PC-3 (cell line): ENCODE measurements around the gene NIPAL3. TPM values are rescaled to one million over a fixed set of nuclear protein-coding genes. Genes with fewer than 3 reads are reported as not detected.

ENCODE experiments used
- ATAC-seq: fragments of 200-7000 bp; cut with Tn5 transposase; 2 replicates; pipeline ENCODE4 v1.9.1; 2020; ENCODE audit warnings: mild to moderate bottlenecking, moderate library complexity
- BruUV-seq: library from RNA; stranded (reverse); fragments of 400-500 nt; replicated peaks from 2 replicates; lab custom pipeline; 2021; lab: Mats Ljungman, UMichigan
- CTCF ChIA-PET: fragments of 300-600 bp; sonication (Branson Sonifier 250); formaldehyde crosslinking; loops from one replicate; lab custom pipeline; 2022; ENCODE audit warnings: antibody characterized with exemption; lab: Charles Lee
- POLR2A ChIA-PET: fragments of 300-600 bp; sonication (Branson Sonifier 250); formaldehyde crosslinking; loops from one replicate; lab custom pipeline; 2022; ENCODE audit warnings: antibody characterized with exemption; ENCODE audit not compliant: unreplicated experiment; lab: Charles Lee
- DNase-seq: peaks from one replicate; pipeline ENCODE4 v3.0.0-alpha.2; 2015
- H2AFZ ChIP-seq: fragments of 300-600 bp; sonication (generic); 2 replicates; pipeline ENCODE4 v1.6.0; 2016; ENCODE audit warnings: antibody characterized with exemption, low read length
- H3F3A ChIP-seq: fragments of 300-600 bp; sonication (generic); one replicate; pipeline ENCODE4 v1.6.0; 2017; ENCODE audit warnings: antibody characterized with exemption, low read length, control low read depth, mild to moderate bottlenecking; ENCODE audit not compliant: unreplicated experiment
- H3K27ac ChIP-seq: fragments of 300-600 bp; sonication (generic); 2 replicates; pipeline ENCODE4 v1.5.1; 2016; ENCODE audit warnings: mild to moderate bottlenecking, low read length
- H3K27me3 ChIP-seq: fragments of 300-600 bp; sonication (generic); 2 replicates; pipeline ENCODE4 v1.6.1; 2016; ENCODE audit warnings: low read length, mixed read lengths
- H3K36me3 ChIP-seq: fragments of 300-600 bp; sonication (generic); 2 replicates; pipeline ENCODE4 v1.6.1; 2016; ENCODE audit warnings: low read depth, mixed run types, low read length, mixed read lengths
- H3K4me1 ChIP-seq: fragments of 300-600 bp; sonication (generic); 2 replicates; pipeline ENCODE4 v1.5.1; 2016; ENCODE audit warnings: low read length; ENCODE audit not compliant: insufficient read depth
- H3K4me2 ChIP-seq: fragments of 300-600 bp; sonication (generic); 2 replicates; pipeline ENCODE4 v1.6.0; 2016; ENCODE audit warnings: low read length
- H3K4me3 ChIP-seq: fragments of 300-600 bp; sonication (generic); 2 replicates; pipeline ENCODE4 v1.5.1; 2016; ENCODE audit warnings: mild to moderate bottlenecking, low read length, mixed read lengths
- H3K79me2 ChIP-seq: fragments of 300-600 bp; sonication (generic); 2 replicates; pipeline ENCODE4 v1.6.1; 2017; ENCODE audit warnings: low read length, mixed read lengths
- H3K9ac ChIP-seq: fragments of 300-600 bp; sonication (generic); 2 replicates; pipeline ENCODE4 v1.6.0; 2016; ENCODE audit warnings: mild to moderate bottlenecking, low read length
- H3K9me2 ChIP-seq: fragments of 300-600 bp; sonication (generic); replicated peaks from 2 replicates; pipeline ENCODE4 v1.6.1; 2016; ENCODE audit warnings: mixed run types, low read length, mixed read lengths
- H3K9me3 ChIP-seq: fragments of 300-600 bp; sonication (generic); 2 replicates; pipeline ENCODE4 v1.6.1; 2016; ENCODE audit warnings: low read length, mixed read lengths
- H4K20me1 ChIP-seq: fragments of 300-600 bp; sonication (generic); 2 replicates; pipeline ENCODE4 v1.6.1; 2016; ENCODE audit warnings: low read length, mixed read lengths
- EZH2 ChIP-seq: fragments of 300-600 bp; sonication (generic); IDR thresholded peaks from one replicate; pipeline ENCODE4 v1.6.1; 2017; ENCODE audit warnings: antibody characterized with exemption, mild to moderate bottlenecking, low read length; ENCODE audit not compliant: unreplicated experiment
- EZH2phosphoT487 ChIP-seq: fragments of 300-600 bp; sonication (generic); IDR thresholded peaks from 2 replicates; pipeline ENCODE4 v1.6.1; 2018; ENCODE audit warnings: mild to moderate bottlenecking, antibody characterized with exemption, low read length, borderline replicate concordance
- intact Hi-C: fragments of 100-400 bp; cut with micrococcal nuclease; formaldehyde crosslinking; loops from 2 replicates; pipeline ENCODE4 v1.9.0; 2023
- total RNA-seq: library from RNA; depleted of rRNA; stranded (reverse); fragments of >200 nt; gene quantifications from 2 replicates; pipeline ENCODE4 v1.2.3, GENCODE V29; 2014
- TF ChIP-seq, protein P1 (sequence below): fragments of 300-600 bp; sonication (generic); conservative IDR thresholded peaks from 2 replicates; pipeline ENCODE4 v1.5.1; 2017; ENCODE audit warnings: antibody characterized with exemption, low read depth, mild to moderate bottlenecking, low read length

NIPAL3 gene
- total RNA-seq, 1 experiment from 2014 or later: 35.2 TPM

DNA sequence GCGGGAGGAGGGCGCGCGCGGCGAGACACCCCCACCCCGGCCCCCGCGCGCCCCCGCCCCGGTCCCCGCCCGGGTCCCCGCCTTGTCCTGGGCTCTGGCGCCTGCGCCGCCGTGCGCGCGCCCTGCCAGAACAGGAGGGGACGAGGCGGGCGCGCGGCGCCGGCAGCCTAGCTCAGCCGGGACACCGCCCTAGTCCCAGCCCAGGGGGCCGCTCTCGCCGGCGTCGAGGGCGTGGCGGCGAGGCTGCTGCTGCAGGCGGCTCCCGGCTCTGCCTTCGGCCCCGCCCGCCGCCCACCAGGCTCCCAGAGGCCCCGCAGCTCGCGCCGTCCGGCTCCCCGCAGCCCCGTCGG is 87.1 kb downstream of the NIPAL3 start, which contains the start of gene RCAN3:
RCAN3 (plus strand) TSS at position 128 of the 350 bp plus-strand sequence. CDS start 11,537 bp downstream, outside the sequence.
- Histone ChIP-seq H3F3A (no peaks in the 10 kb centered on the region), H3K9me2 (no peaks in the 10 kb centered on the region), H3K9me3 (no peaks in the 10 kb centered on the region), H3K27ac (peak within 1 kb of the TSS; percentile 77), H3K4me2 (peak within 1 kb of the TSS; percentile 98), H3K36me3 (no peaks in the 10 kb centered on the region), H2AFZ (peak within 1 kb of the TSS; percentile 96), H4K20me1 (no peaks in the 10 kb centered on the region), H3K9ac (peak within 1 kb of the TSS; percentile 81), H3K79me2 (peaks cover 40% of the 10 kb centered on the region), H3K4me1 (peaks cover 26% of the 10 kb centered on the region), H3K4me3 (peak within 1 kb of the TSS; percentile 89), H3K27me3 (no peaks in the 10 kb centered on the region)
- ATAC-seq (peak; percentile 88), DNase-seq (peak; percentile 93)
- POLR2A ChIA-PET: interaction anchor here (0.5 to 1.9 kb wide), 7 partner anchors 13 to 275 kb away, joined by 3 to 7 read pairs (median 4); no protein-coding TSS in a partner anchor
- TF ChIP-seq EZH2: no peak
- TF ChIP-seq, protein P1, sequence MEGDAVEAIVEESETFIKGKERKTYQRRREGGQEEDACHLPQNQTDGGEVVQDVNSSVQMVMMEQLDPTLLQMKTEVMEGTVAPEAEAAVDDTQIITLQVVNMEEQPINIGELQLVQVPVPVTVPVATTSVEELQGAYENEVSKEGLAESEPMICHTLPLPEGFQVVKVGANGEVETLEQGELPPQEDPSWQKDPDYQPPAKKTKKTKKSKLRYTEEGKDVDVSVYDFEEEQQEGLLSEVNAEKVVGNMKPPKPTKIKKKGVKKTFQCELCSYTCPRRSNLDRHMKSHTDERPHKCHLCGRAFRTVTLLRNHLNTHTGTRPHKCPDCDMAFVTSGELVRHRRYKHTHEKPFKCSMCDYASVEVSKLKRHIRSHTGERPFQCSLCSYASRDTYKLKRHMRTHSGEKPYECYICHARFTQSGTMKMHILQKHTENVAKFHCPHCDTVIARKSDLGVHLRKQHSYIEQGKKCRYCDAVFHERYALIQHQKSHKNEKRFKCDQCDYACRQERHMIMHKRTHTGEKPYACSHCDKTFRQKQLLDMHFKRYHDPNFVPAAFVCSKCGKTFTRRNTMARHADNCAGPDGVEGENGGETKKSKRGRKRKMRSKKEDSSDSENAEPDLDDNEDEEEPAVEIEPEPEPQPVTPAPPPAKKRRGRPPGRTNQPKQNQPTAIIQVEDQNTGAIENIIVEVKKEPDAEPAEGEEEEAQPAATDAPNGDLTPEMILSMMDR: no peak
- no peak for TF ChIP-seq EZH2phosphoT487
- no TSS peak for BruUV-seq
- intact Hi-C loops: loop anchor here (1.0 to 10.0 kb wide), 4 partner anchors 13 to 132 kb away; no protein-coding TSS in a partner anchor
- CTCF ChIA-PET: interaction anchor here (0.7 kb wide), 1 partner anchor 24 kb away, joined by 3 read pairs; no protein-coding TSS in a partner anchor

DNA sequence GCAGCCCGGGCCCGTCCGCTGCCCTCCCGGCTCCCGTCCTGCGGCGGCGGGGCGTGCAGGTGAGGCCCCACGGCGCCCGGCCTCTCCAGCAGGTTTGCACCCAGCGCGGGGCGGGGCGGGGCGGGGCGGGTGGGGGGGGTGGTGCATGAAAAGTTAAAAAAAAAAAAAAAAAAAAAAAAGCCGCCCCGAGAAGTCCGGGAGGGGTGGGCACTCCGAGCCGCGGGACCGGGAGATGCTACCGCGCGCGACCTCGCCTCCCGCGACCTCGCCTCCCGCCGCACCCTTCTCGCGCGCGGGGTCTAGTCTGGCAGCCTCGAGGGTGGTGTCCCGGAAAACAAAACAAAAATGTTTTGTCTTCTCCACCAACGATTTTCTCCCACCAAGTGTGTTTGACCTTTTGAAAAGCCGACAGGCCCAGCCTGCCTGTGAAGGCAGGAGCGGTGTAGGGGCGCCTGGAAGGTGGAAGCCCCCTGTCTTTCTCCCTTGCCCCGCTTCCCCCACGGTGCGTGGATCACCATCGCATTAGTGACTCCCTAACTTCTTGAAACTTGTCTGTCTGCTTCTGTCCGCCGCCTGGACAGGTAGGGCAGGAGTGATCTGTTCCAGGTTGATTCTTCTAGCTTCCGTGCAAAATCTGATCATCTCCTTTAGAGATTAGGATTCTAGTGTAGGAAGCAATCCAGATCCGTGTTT is 87.6 kb downstream of the NIPAL3 start:
- TSS peak; percentile 38 for BruUV-seq
- ATAC-seq (peak; percentile 2; the same call in 1 of the 2 replicates), DNase-seq (peak; percentile 42)
- ChIA-PET CTCF (interaction anchor here (0.8 to 1.0 kb wide), 2 partner anchors 38 to 84 kb away, joined by 3 to 5 read pairs; no protein-coding TSS in a partner anchor), POLR2A (interaction anchor here (0.6 to 1.9 kb wide), 4 partner anchors 12 to 88 kb away, joined by 3 to 7 read pairs (median 4); partner anchors contain the start of gene NIPAL3)
- H3K9me2 ChIP-seq: no peaks in the 10 kb centered on the region
- H3F3A ChIP-seq: no peaks in the 10 kb centered on the region
- peak overlapping the region; percentile 78 for H3K4me3 ChIP-seq
- no peaks in the 10 kb centered on the region for H3K36me3 ChIP-seq
- intact Hi-C loops: loop anchor here (2.0 to 10.0 kb wide), 3 partner anchors 84 to 132 kb away; no protein-coding TSS in a partner anchor
- no peaks in the 10 kb centered on the region for H3K27me3 ChIP-seq
- peaks cover 31% of the 10 kb centered on the region for H3K4me1 ChIP-seq
- no peaks in the 10 kb centered on the region for H3K9me3 ChIP-seq
- H4K20me1 ChIP-seq: no peaks in the 10 kb centered on the region
- H3K27ac ChIP-seq: peak overlapping the region; percentile 59
- H3K4me2 ChIP-seq: peak overlapping the region; percentile 98
- peak overlapping the region; percentile 78 for H2AFZ ChIP-seq
- H3K9ac ChIP-seq: peak overlapping the region; percentile 79
- TF ChIP-seq, protein P1: no peak
- TF ChIP-seq EZH2phosphoT487: no peak
- no peak for TF ChIP-seq EZH2
- peaks cover 40% of the 10 kb centered on the region for H3K79me2 ChIP-seq
